Panc1 (cell line): Measurements from ENCODE around the gene ADPRS.
A peak's percentile ranks its signal among the peaks of the same experiment; 100 is the strongest.

Experiments used
- POLR2AphosphoS5 ChIP-seq: IDR thresholded peaks from 2 replicates; pipeline ENCODE4 v1.6.1; 2012; ENCODE audit warnings: mild to moderate bottlenecking, low read depth, low read length, moderate library complexity
- TCF7L2 ChIP-seq: IDR thresholded peaks from 2 replicates; pipeline ENCODE4 v1.6.1; 2011; ENCODE audit warnings: mild to moderate bottlenecking, low read depth, low read length, inconsistent platforms
- TF ChIP-seq, protein P1 (sequence below): fragments of 450-650 bp; IDR thresholded peaks from 2 replicates; pipeline ENCODE4 v1.5.1; 2017; ENCODE audit warnings: mild to moderate bottlenecking
- TF ChIP-seq, protein P2 (sequence below), 2 experiments: IDR thresholded peaks; 2 replicates each; pipeline ENCODE4 v1.6.1; 2011 to 2012; ENCODE audit warnings: low read depth in 2 of 2, control low read depth in 1 of 2, low read length in 1 of 2, mild to moderate bottlenecking in 1 of 2, moderate library complexity in 1 of 2; ENCODE audit not compliant: insufficient read depth in 1 of 2

- TF ChIP-seq POLR2AphosphoS5 (peak; percentile 46; the same call in 1 of the 2 replicates), TCF7L2 (no peak)
- TF ChIP-seq, protein P1, sequence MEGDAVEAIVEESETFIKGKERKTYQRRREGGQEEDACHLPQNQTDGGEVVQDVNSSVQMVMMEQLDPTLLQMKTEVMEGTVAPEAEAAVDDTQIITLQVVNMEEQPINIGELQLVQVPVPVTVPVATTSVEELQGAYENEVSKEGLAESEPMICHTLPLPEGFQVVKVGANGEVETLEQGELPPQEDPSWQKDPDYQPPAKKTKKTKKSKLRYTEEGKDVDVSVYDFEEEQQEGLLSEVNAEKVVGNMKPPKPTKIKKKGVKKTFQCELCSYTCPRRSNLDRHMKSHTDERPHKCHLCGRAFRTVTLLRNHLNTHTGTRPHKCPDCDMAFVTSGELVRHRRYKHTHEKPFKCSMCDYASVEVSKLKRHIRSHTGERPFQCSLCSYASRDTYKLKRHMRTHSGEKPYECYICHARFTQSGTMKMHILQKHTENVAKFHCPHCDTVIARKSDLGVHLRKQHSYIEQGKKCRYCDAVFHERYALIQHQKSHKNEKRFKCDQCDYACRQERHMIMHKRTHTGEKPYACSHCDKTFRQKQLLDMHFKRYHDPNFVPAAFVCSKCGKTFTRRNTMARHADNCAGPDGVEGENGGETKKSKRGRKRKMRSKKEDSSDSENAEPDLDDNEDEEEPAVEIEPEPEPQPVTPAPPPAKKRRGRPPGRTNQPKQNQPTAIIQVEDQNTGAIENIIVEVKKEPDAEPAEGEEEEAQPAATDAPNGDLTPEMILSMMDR, result no peak
- TF ChIP-seq, protein P2, sequence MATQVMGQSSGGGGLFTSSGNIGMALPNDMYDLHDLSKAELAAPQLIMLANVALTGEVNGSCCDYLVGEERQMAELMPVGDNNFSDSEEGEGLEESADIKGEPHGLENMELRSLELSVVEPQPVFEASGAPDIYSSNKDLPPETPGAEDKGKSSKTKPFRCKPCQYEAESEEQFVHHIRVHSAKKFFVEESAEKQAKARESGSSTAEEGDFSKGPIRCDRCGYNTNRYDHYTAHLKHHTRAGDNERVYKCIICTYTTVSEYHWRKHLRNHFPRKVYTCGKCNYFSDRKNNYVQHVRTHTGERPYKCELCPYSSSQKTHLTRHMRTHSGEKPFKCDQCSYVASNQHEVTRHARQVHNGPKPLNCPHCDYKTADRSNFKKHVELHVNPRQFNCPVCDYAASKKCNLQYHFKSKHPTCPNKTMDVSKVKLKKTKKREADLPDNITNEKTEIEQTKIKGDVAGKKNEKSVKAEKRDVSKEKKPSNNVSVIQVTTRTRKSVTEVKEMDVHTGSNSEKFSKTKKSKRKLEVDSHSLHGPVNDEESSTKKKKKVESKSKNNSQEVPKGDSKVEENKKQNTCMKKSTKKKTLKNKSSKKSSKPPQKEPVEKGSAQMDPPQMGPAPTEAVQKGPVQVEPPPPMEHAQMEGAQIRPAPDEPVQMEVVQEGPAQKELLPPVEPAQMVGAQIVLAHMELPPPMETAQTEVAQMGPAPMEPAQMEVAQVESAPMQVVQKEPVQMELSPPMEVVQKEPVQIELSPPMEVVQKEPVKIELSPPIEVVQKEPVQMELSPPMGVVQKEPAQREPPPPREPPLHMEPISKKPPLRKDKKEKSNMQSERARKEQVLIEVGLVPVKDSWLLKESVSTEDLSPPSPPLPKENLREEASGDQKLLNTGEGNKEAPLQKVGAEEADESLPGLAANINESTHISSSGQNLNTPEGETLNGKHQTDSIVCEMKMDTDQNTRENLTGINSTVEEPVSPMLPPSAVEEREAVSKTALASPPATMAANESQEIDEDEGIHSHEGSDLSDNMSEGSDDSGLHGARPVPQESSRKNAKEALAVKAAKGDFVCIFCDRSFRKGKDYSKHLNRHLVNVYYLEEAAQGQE (IDR thresholded peaks at IDR 0.05; ENCODE audit: insufficient read depth in 1 of 2, low read depth in 2 of 2, low read length in 1 of 2), result no peak
These were observed 47.1 kb downstream of the ADPRS start for GRCh38 chr1:36135796-36136195.
